Body of pancreas (tissue), 4 donors: ENCODE measurements around the gene CLMN. TPM values are rescaled to one million over a fixed set of nuclear protein-coding genes. Genes with fewer than 3 reads are reported as not detected.

Experiments
- ATAC-seq: fragments of 150-250 bp; one replicate; pipeline ENCODE4 v1.9.1; 2016
- DNase-seq, 4 donors: peaks; one replicate each; pipeline ENCODE4 v3.0.0-alpha.2; 2019
- H3K27ac ChIP-seq, 4 donors: fragments of 200-600 bp; sonication (generic); 1 replicate in 3 of 4; 2 replicates in 1 of 4; pipeline versions ENCODE4 v1.5.1 to v1.6.1; 2016 to 2019; ENCODE audit warnings: mild to moderate bottlenecking in 1 of 4, mixed read lengths in 1 of 4, moderate library complexity in 1 of 4
- H3K27me3 ChIP-seq, 2 donors: fragments of 200-600 bp; sonication (generic); one replicate each; pipeline ENCODE4 v1.6.0; 2016; ENCODE audit warnings: mild to moderate bottlenecking in 1 of 2
- H3K36me3 ChIP-seq, 2 donors: fragments of 200-600 bp; sonication (generic); replicated peaks in 1 of 2; 2 replicates each; pipeline ENCODE4 v1.5.1; 2016; ENCODE audit warnings: low read depth in 2 of 2; ENCODE audit not compliant: insufficient read depth in 1 of 2
- H3K4me1 ChIP-seq: fragments of 200-600 bp; sonication (generic); one replicate; pipeline ENCODE4 v1.6.0; 2016
- H3K4me3 ChIP-seq, 2 donors: fragments of 200-600 bp; sonication (generic); 1 replicate in 1 of 2; 2 replicates in 1 of 2; pipeline ENCODE4 v1.5.1; 2016 to 2019
- H3K9me3 ChIP-seq, 3 donors: fragments of 200-600 bp; sonication (generic); 1 replicate in 2 of 3; 2 replicates in 1 of 3; pipeline ENCODE4 v1.5.1; 2016
- CTCF ChIP-seq, 7 experiments: fragments of 450-650 bp in 4 of 7; fragments of 200-600 bp in 3 of 7; sonication (generic) in 3 of 7; IDR thresholded peaks; one replicate each; pipeline ENCODE4 v1.5.1; 2016 to 2019; ENCODE audit warnings: antibody characterized with exemption in 7 of 7
- POLR2A ChIP-seq, 3 donors: fragments of 450-650 bp; IDR thresholded peaks; one replicate each; pipeline ENCODE4 v1.6.1; 2016; ENCODE audit warnings: antibody characterized with exemption in 3 of 3, mild to moderate bottlenecking in 2 of 3
- WGBS, 2 donors: methylation state at CpG; one replicate each; pipeline ENCODE4 v1.1.5; 2017; 5-methylcytosine and 5-hydroxymethylcytosine counted together
- intact Hi-C: fragments of 100-400 bp; cut with DNase I; formaldehyde crosslinking; loops from one replicate; pipeline ENCODE4 v1.15.1; 2023
- total RNA-seq, 2 donors: library from RNA; depleted of rRNA; stranded (reverse); fragments of >200 nt; gene quantifications; one replicate each; pipeline ENCODE4 v1.1.0, GENCODE V29; 2016

Gene CLMN
- total RNA-seq, 2 donors from 2014 or later = 53.7 to 54.7 TPM

GRCh38 chr14:95335071-95335470 is 15.4 kb upstream of the CLMN start:
- TF ChIP-seq POLR2A (IDR thresholded peaks at IDR 0.05) (no peak), CTCF (IDR thresholded peaks at IDR 0.05) (no peak)
- WGBS, 2 donors = 94 to 95% methylated on average over 2 of the region's 2 CpGs
- H3K27ac ChIP-seq = no peak overlapping the region
- DNase-seq = no peak
- no peaks in the 10 kb centered on the region for H3K9me3 ChIP-seq
- ATAC-seq = no peak
- no peak overlapping the region for H3K4me3 ChIP-seq
- intact Hi-C loops = no loop called here
- H3K36me3 ChIP-seq = no peaks in the 10 kb centered on the region
- no peaks in the 10 kb centered on the region for H3K27me3 ChIP-seq
- H3K4me1 ChIP-seq = peaks cover 43% of the 10 kb centered on the region

GRCh38 chr14:95334044-95334443 is 14.3 kb upstream of the CLMN start:
- WGBS, 2 donors = 71 to 84% methylated on average over 6 of the region's 6 CpGs
- no peak for DNase-seq
- intact Hi-C loops = no loop called here

GRCh38 chr14:95332641-95333040 is 12.9 kb upstream of the CLMN start:
- intact Hi-C loops = no loop called here
- 83 to 93% methylated on average over 3 of the region's 3 CpGs for WGBS, 2 donors
- ATAC-seq (no peak), DNase-seq (no peak)
- peaks cover 19% of the 10 kb centered on the region for H3K4me1 ChIP-seq
- no peaks in the 10 kb centered on the region for H3K27me3 ChIP-seq
- H3K4me3 ChIP-seq = no peak overlapping the region
- no peak overlapping the region for H3K27ac ChIP-seq
- H3K36me3 ChIP-seq = no peaks in the 10 kb centered on the region
- no peak for TF ChIP-seq POLR2A (IDR thresholded peaks at IDR 0.05)
- no peak for TF ChIP-seq CTCF (IDR thresholded peaks at IDR 0.05)
- no peaks in the 10 kb centered on the region for H3K9me3 ChIP-seq

More at GRCh38 chr14:95334044-95334443, 14.3 kb upstream of the CLMN start:
- TF ChIP-seq POLR2A (IDR thresholded peaks at IDR 0.05) (no peak), CTCF (IDR thresholded peaks at IDR 0.05) (no peak)
- Histone ChIP-seq H3K4me3 (no peak overlapping the region), H3K27ac (no peak overlapping the region), H3K36me3 (no peaks in the 10 kb centered on the region), H3K9me3 (no peaks in the 10 kb centered on the region), H3K4me1 (peaks cover 33% of the 10 kb centered on the region), H3K27me3 (no peaks in the 10 kb centered on the region)
- ATAC-seq = no peak

GRCh38 chr14:95331708-95332408 is 12.2 kb upstream of the CLMN start:
- no peaks in the 10 kb centered on the region for H3K9me3 ChIP-seq
- no peak overlapping the region for H3K4me3 ChIP-seq
- no peak for ATAC-seq
- WGBS, 2 donors = 71 to 82% methylated on average over 6 to 10 of the region's 10 CpGs
- H3K27ac ChIP-seq = no peak overlapping the region
- DNase-seq = no peak
- TF ChIP-seq POLR2A (IDR thresholded peaks at IDR 0.05) (no peak), CTCF (IDR thresholded peaks at IDR 0.05) (no peak)
- H3K4me1 ChIP-seq = peaks cover 11% of the 10 kb centered on the region
- no peaks in the 10 kb centered on the region for H3K27me3 ChIP-seq
- H3K36me3 ChIP-seq = no peaks in the 10 kb centered on the region
- intact Hi-C loops = no loop called here
